Large intestine (tissue), 3 donors: ENCODE results near the gene DUSP8. TPM values are rescaled to one million over a fixed set of nuclear protein-coding genes. Genes with fewer than 3 reads are reported as not detected.
A peak's percentile ranks its signal among the peaks of the same experiment; 100 is the strongest.

Experiments
- DNase-seq, 2 donors: peaks; one replicate each; pipeline versions ENCODE4 v3.0.0 to v3.0.0-alpha.2; 2013
- H3K27ac ChIP-seq: one replicate; pipeline ENCODE4 v1.5.1; 2013; ENCODE audit warnings: low read length
- H3K27me3 ChIP-seq: 2 replicates; pipeline ENCODE4 v1.6.1; 2013; ENCODE audit warnings: low read length; ENCODE audit not compliant: control insufficient read depth, insufficient read depth
- H3K36me3 ChIP-seq: 2 replicates; pipeline ENCODE4 v1.6.1; 2013; ENCODE audit warnings: low read length; ENCODE audit not compliant: control insufficient read depth, insufficient read depth
- H3K4me1 ChIP-seq: one replicate; pipeline ENCODE4 v1.6.1; 2013; ENCODE audit warnings: low read length; ENCODE audit not compliant: control insufficient read depth, insufficient read depth
- H3K4me3 ChIP-seq: one replicate; pipeline ENCODE4 v1.5.1; 2013; ENCODE audit warnings: low read length
- H3K9me3 ChIP-seq: one replicate; pipeline ENCODE4 v1.6.1; 2013; ENCODE audit warnings: mild to moderate bottlenecking, low read depth, low read length, moderate library complexity; ENCODE audit not compliant: control insufficient read depth
- WGBS: methylation state at CpG from one replicate; pipeline ENCODE4 v1.1.5; 2013; ENCODE audit warnings: low lambda C conversion rate; ENCODE audit not compliant: insufficient coverage; 5-methylcytosine and 5-hydroxymethylcytosine counted together
- polyA plus RNA-seq: library from polyadenylated mRNA; unstranded; fragments of 120-200 nt; gene quantifications from one replicate; pipeline ENCODE4 v1.2.1, GENCODE V29; 2013

DUSP8 gene
- polyA plus RNA-seq, 1 donor: 16.9 TPM

- no peak for DNase-seq
- Histone ChIP-seq H3K27me3 (peaks cover 21% of the 10 kb centered on the region), H3K4me1 (peaks cover 28% of the 10 kb centered on the region), H3K9me3 (no peaks in the 10 kb centered on the region), H3K27ac (no peak overlapping the region), H3K4me3 (no peak overlapping the region), H3K36me3 (no peaks in the 10 kb centered on the region)
- no CpG with 5 or more reads among the region's 6 CpGs for WGBS
Measured at GRCh38 chr11:1544536-1544935, 27.5 kb downstream of the DUSP8 start.

- H3K4me3 ChIP-seq: no peak overlapping the region
- no peak overlapping the region for H3K27ac ChIP-seq
- H3K9me3 ChIP-seq: no peaks in the 10 kb centered on the region
- no peak for DNase-seq
- peaks cover 18% of the 10 kb centered on the region for H3K27me3 ChIP-seq
- no CpG with 5 or more reads among the region's 13 CpGs for WGBS
- H3K4me1 ChIP-seq: peaks cover 28% of the 10 kb centered on the region
- H3K36me3 ChIP-seq: no peaks in the 10 kb centered on the region
Measured at GRCh38 chr11:1543606-1544263, 28.3 kb downstream of the DUSP8 start.

GRCh38 chr11:1542267-1542666 is 29.8 kb downstream of the DUSP8 start:
- no peak overlapping the region for H3K27ac ChIP-seq
- no peaks in the 10 kb centered on the region for H3K36me3 ChIP-seq
- no peaks in the 10 kb centered on the region for H3K9me3 ChIP-seq
- H3K4me3 ChIP-seq: no peak overlapping the region
- peaks cover 20% of the 10 kb centered on the region for H3K4me1 ChIP-seq
- peak in 1 of 2 donors; percentile 53 for DNase-seq
- peaks cover 9% of the 10 kb centered on the region for H3K27me3 ChIP-seq
- no CpG with 5 or more reads among the region's 10 CpGs for WGBS

- peaks cover 19% of the 10 kb centered on the region for H3K4me1 ChIP-seq
- peaks cover 2% of the 10 kb centered on the region for H3K36me3 ChIP-seq
- DNase-seq: no peak
- no peaks in the 10 kb centered on the region for H3K9me3 ChIP-seq
- H3K27me3 ChIP-seq: peaks cover 7% of the 10 kb centered on the region
- H3K27ac ChIP-seq: no peak overlapping the region
- WGBS: no CpG with 5 or more reads among the region's 22 CpGs
- no peak overlapping the region for H3K4me3 ChIP-seq
Measured at GRCh38 chr11:1541474-1542204, 30.4 kb downstream of the DUSP8 start.

GRCh38 chr11:1540074-1540473 is 32.0 kb downstream of the DUSP8 start:
- Histone ChIP-seq H3K4me3 (no peak overlapping the region), H3K4me1 (peaks cover 9% of the 10 kb centered on the region), H3K9me3 (no peaks in the 10 kb centered on the region), H3K27ac (no peak overlapping the region), H3K36me3 (peaks cover 8% of the 10 kb centered on the region), H3K27me3 (no peaks in the 10 kb centered on the region)
- no peak for DNase-seq
- no CpG with 5 or more reads among the region's 6 CpGs for WGBS

- Histone ChIP-seq H3K4me3 (no peak overlapping the region), H3K27ac (no peak overlapping the region), H3K9me3 (no peaks in the 10 kb centered on the region), H3K27me3 (no peaks in the 10 kb centered on the region), H3K4me1 (peaks cover 9% of the 10 kb centered on the region), H3K36me3 (peaks cover 15% of the 10 kb centered on the region)
- 90% methylated on average over 4 of the region's 5 CpGs for WGBS
- DNase-seq: no peak
Measured at GRCh38 chr11:1538153-1538552, 33.9 kb downstream of the DUSP8 start.

GRCh38 chr11:1536065-1536843 is 35.8 kb downstream of the DUSP8 start:
- Histone ChIP-seq H3K27ac (no peak overlapping the region), H3K27me3 (no peaks in the 10 kb centered on the region), H3K9me3 (no peaks in the 10 kb centered on the region), H3K36me3 (peaks cover 22% of the 10 kb centered on the region), H3K4me1 (no peaks in the 10 kb centered on the region), H3K4me3 (no peak overlapping the region)
- 0% methylated on average over 1 of the region's 16 CpGs for WGBS
- DNase-seq: no peak

GRCh38 chr11:1534682-1535081 is 37.4 kb downstream of the DUSP8 start:
- Histone ChIP-seq H3K4me3 (no peak overlapping the region), H3K27me3 (no peaks in the 10 kb centered on the region), H3K36me3 (peaks cover 22% of the 10 kb centered on the region), H3K9me3 (no peaks in the 10 kb centered on the region), H3K4me1 (no peaks in the 10 kb centered on the region), H3K27ac (no peak overlapping the region)
- DNase-seq: no peak
- WGBS: no CpG with 5 or more reads among the region's 14 CpGs

- H3K9me3 ChIP-seq: no peaks in the 10 kb centered on the region
- no CpG with 5 or more reads among the region's 7 CpGs for WGBS
- H3K36me3 ChIP-seq: peaks cover 22% of the 10 kb centered on the region
- H3K27me3 ChIP-seq: no peaks in the 10 kb centered on the region
- H3K27ac ChIP-seq: no peak overlapping the region
- no peaks in the 10 kb centered on the region for H3K4me1 ChIP-seq
- H3K4me3 ChIP-seq: no peak overlapping the region
- no peak for DNase-seq
Measured at GRCh38 chr11:1534171-1534570, 37.9 kb downstream of the DUSP8 start.

- no peak for DNase-seq
- WGBS: no CpG with 5 or more reads among the region's 10 CpGs
- Histone ChIP-seq H3K9me3 (no peaks in the 10 kb centered on the region), H3K4me3 (no peak overlapping the region), H3K4me1 (no peaks in the 10 kb centered on the region), H3K27me3 (no peaks in the 10 kb centered on the region), H3K36me3 (peaks cover 22% of the 10 kb centered on the region), H3K27ac (no peak overlapping the region)
Measured at GRCh38 chr11:1533342-1533725, 38.7 kb downstream of the DUSP8 start.
